HCT116 (cell line): Measurements from ENCODE around the gene ANKRD55. TPM values are rescaled to one million over a fixed set of nuclear protein-coding genes. Genes with fewer than 3 reads are reported as not detected.

ENCODE experiments used
- ATAC-seq: fragments of 200-7000 bp; cut with Tn5 transposase; 2 replicates; pipeline ENCODE4 v1.9.1; 2020; ENCODE audit warnings: mild to moderate bottlenecking, moderate library complexity
- BruUV-seq: library from RNA; stranded (reverse); fragments of 400-500 nt; replicated peaks from 2 replicates; lab custom pipeline; 2021; lab: Mats Ljungman, UMichigan
- CTCF ChIA-PET: fragments of 300-600 bp; sonication (Branson Sonifier 250); formaldehyde crosslinking; loops from one replicate; lab custom pipeline; 2021; ENCODE audit warnings: antibody characterized with exemption; lab: Charles Lee
- POLR2A ChIA-PET: fragments of 300-600, 350-600 bp; sonication (Branson Sonifier 250); formaldehyde crosslinking; loops from one replicate; lab custom pipeline; 2021; ENCODE audit warnings: antibody characterized with exemption; lab: Charles Lee
- RAD21 ChIA-PET, 2 experiments: fragments of 300-600 bp; sonication (Branson Sonifier 250); formaldehyde crosslinking; loops; one replicate each; lab custom pipeline; 2023; ENCODE audit warnings: low total read pairs in 2 of 2; ENCODE audit not compliant: uncharacterized antibody in 2 of 2, unreplicated experiment in 2 of 2, low non-redundant PET in 1 of 2; lab: Charles Lee
- DNase-seq: peaks from one replicate; pipeline ENCODE4 v3.0.0-alpha.2; 2010; ENCODE audit warnings: low read depth, low spot score
- H2AFZ ChIP-seq: fragments of 200-600 bp; shearing (Covaris generic), sonication (generic); 2 replicates; pipeline ENCODE4 v1.6.1; 2017; ENCODE audit warnings: low read depth, mixed run types, mixed read lengths, antibody characterized with exemption, low read length; ENCODE audit not compliant: poor library complexity, severe bottlenecking
- H3K27ac ChIP-seq: 2 replicates; pipeline ENCODE4 v1.5.1; 2012; ENCODE audit warnings: low read depth, low read length
- H3K27me3 ChIP-seq: fragments of 200-600 bp; sonication (generic); 2 replicates; pipeline ENCODE4 v1.6.1; 2016; ENCODE audit warnings: mixed run types, low read length, mixed read lengths; ENCODE audit not compliant: insufficient read depth
- H3K36me3 ChIP-seq, 2 experiments: fragments of 200-500 bp in 1 of 2; fragments of 200-600 bp in 1 of 2; sonication (Bioruptor generic) in 1 of 2; sonication (generic) in 1 of 2; 2 replicates each; pipeline versions ENCODE4 v1.5.1 to v1.6.1; 2014 to 2016; ENCODE audit warnings: low read length in 2 of 2, inconsistent platforms in 1 of 2, mixed read lengths in 1 of 2, mixed run types in 1 of 2; ENCODE audit not compliant: insufficient read depth in 2 of 2, control insufficient read depth in 1 of 2
- H3K4me1 ChIP-seq, 2 experiments: fragments of 200-600 bp in 1 of 2; sonication (generic) in 1 of 2; 2 replicates each; pipeline versions ENCODE4 v1.5.1 to v1.6.1; 2012 to 2017; ENCODE audit warnings: low read length in 2 of 2, inconsistent platforms in 1 of 2, mild to moderate bottlenecking in 1 of 2, mixed read lengths in 1 of 2, mixed run types in 1 of 2, moderate library complexity in 1 of 2; ENCODE audit not compliant: insufficient read depth in 2 of 2, control insufficient read depth in 1 of 2
- H3K4me2 ChIP-seq: fragments of 200-600 bp; sonication (generic); 2 replicates; pipeline ENCODE4 v1.6.1; 2017; ENCODE audit warnings: mixed run types, low read length, mixed read lengths
- H3K4me3 ChIP-seq, 2 experiments: fragments of 200-600 bp in 1 of 2; sonication (generic) in 1 of 2; replicated peaks in 1 of 2; 2 replicates each; pipeline ENCODE4 v1.5.1; 2011 to 2016; ENCODE audit warnings: low read length in 2 of 2, control low read depth in 1 of 2, low read depth in 1 of 2, mild to moderate bottlenecking in 1 of 2, mixed read lengths in 1 of 2, mixed run types in 1 of 2
- H3K79me2 ChIP-seq: fragments of 200-600 bp; sonication (generic); 2 replicates; pipeline ENCODE4 v1.6.1; 2017; ENCODE audit warnings: mild to moderate bottlenecking, mixed run types, low read length, moderate library complexity, mixed read lengths; ENCODE audit not compliant: insufficient read depth
- H3K9ac ChIP-seq: fragments of 200-600 bp; sonication (generic); 2 replicates; pipeline ENCODE4 v1.6.1; 2016; ENCODE audit warnings: low read length, mixed read lengths
- H3K9me2 ChIP-seq: fragments of 200-600 bp; sonication (generic), shearing (Covaris generic); 2 replicates; pipeline ENCODE4 v1.6.1; 2017; ENCODE audit warnings: mixed run types, mild to moderate bottlenecking, moderate library complexity; ENCODE audit not compliant: insufficient read depth
- H3K9me3 ChIP-seq, 2 experiments: fragments of 200-500 bp in 1 of 2; fragments of 200-600 bp in 1 of 2; sonication (Bioruptor generic) in 1 of 2; sonication (generic) in 1 of 2; 2 replicates each; pipeline ENCODE4 v1.6.1; 2014 to 2017; ENCODE audit warnings: low read length in 2 of 2, mixed read lengths in 2 of 2, inconsistent platforms in 1 of 2, low read depth in 1 of 2, mild to moderate bottlenecking in 1 of 2, mixed run types in 1 of 2, moderate library complexity in 1 of 2; ENCODE audit not compliant: control insufficient read depth in 1 of 2, insufficient read depth in 1 of 2
- H4K20me1 ChIP-seq: fragments of 200-600 bp; sonication (generic), shearing (Covaris generic); 2 replicates; pipeline ENCODE4 v1.6.1; 2017; ENCODE audit warnings: mixed run types, mild to moderate bottlenecking, moderate library complexity; ENCODE audit not compliant: insufficient read depth
- CEBPB ChIP-seq: IDR thresholded peaks from 2 replicates; pipeline ENCODE4 v1.6.1; 2012; ENCODE audit warnings: low read depth
- EGR1 ChIP-seq: IDR thresholded peaks from 2 replicates; pipeline ENCODE4 v1.6.1; 2012; ENCODE audit warnings: low read depth
- ELF1 ChIP-seq: IDR thresholded peaks from 2 replicates; pipeline ENCODE4 v1.6.1; 2012; ENCODE audit warnings: low read depth, borderline replicate concordance
- EZH2 ChIP-seq: fragments of 200-600 bp; sonication (generic); IDR thresholded peaks from 2 replicates; pipeline ENCODE4 v1.6.1; 2017; ENCODE audit warnings: antibody characterized with exemption, mixed run types
- EZH2phosphoT487 ChIP-seq: fragments of 200-600 bp; IDR thresholded peaks from 2 replicates; pipeline ENCODE4 v1.6.1; 2018; ENCODE audit warnings: antibody characterized with exemption, borderline replicate concordance
- JUND ChIP-seq: IDR thresholded peaks from 2 replicates; pipeline ENCODE4 v1.6.1; 2012
- MAX ChIP-seq: IDR thresholded peaks from 2 replicates; pipeline ENCODE4 v1.6.1; 2012
- POLR2A ChIP-seq: IDR thresholded peaks from 2 replicates; pipeline ENCODE4 v1.7.0; 2011; ENCODE audit warnings: borderline replicate concordance; ENCODE audit not compliant: insufficient read depth, insufficient read length; ENCODE audit errors: extremely low read depth
- POLR2AphosphoS5 ChIP-seq: IDR thresholded peaks from 2 replicates; pipeline ENCODE4 v1.6.1; 2011; ENCODE audit warnings: mild to moderate bottlenecking, low read depth, low read length, moderate library complexity
- RAD21 ChIP-seq: IDR thresholded peaks from 2 replicates; pipeline ENCODE4 v1.6.1; 2012; ENCODE audit warnings: low read depth, mild to moderate bottlenecking
- REST ChIP-seq: IDR thresholded peaks from 2 replicates; pipeline ENCODE4 v1.6.1; 2012; ENCODE audit warnings: low read depth
- SRF ChIP-seq: IDR thresholded peaks from 2 replicates; pipeline ENCODE4 v1.6.1; 2012; ENCODE audit warnings: low read depth
- TCF7L2 ChIP-seq: IDR thresholded peaks from 2 replicates; pipeline ENCODE4 v1.7.0; 2011; ENCODE audit warnings: borderline replicate concordance, inconsistent platforms; ENCODE audit not compliant: insufficient read depth, insufficient read length; ENCODE audit errors: extremely low read depth
- YY1 ChIP-seq: IDR thresholded peaks from 2 replicates; pipeline ENCODE4 v1.6.1; 2011; ENCODE audit warnings: low read length, low read depth, moderate library complexity, mild to moderate bottlenecking; ENCODE audit not compliant: insufficient replicate concordance; ENCODE audit errors: extremely low read depth
- ZFX ChIP-seq: fragments of 450-650 bp; IDR thresholded peaks from 2 replicates; pipeline ENCODE4 v1.6.1; 2017
- intact Hi-C: fragments of 100-400 bp; cut with micrococcal nuclease; formaldehyde crosslinking; loops from 2 replicates; pipeline ENCODE4 v1.10.0; 2022
- total RNA-seq: library from RNA; stranded (reverse); gene quantifications from one replicate; pipeline ENCODE4 v1.2.1, GENCODE V29; 2021; ENCODE audit not compliant: unreplicated experiment
- TF ChIP-seq, protein P1 (sequence below), 3 experiments: fragments of 200-600 bp in 1 of 3; sonication (generic) in 1 of 3; IDR thresholded peaks in 2 of 3; conservative IDR thresholded peaks in 1 of 3; 2 replicates each; pipeline ENCODE4 v1.5.1; 2012 to 2017; ENCODE audit warnings: low read depth in 2 of 3, low read length in 2 of 3, antibody characterized with exemption in 1 of 3, borderline replicate concordance in 1 of 3, control low read depth in 1 of 3, mild to moderate bottlenecking in 1 of 3, mixed read lengths in 1 of 3, mixed run types in 1 of 3, moderate library complexity in 1 of 3; ENCODE audit not compliant: insufficient read depth in 1 of 3
- TF ChIP-seq, protein P2 (sequence below): IDR thresholded peaks from 2 replicates; pipeline ENCODE4 v1.6.1; 2011; ENCODE audit warnings: mild to moderate bottlenecking, low read length, moderate library complexity; ENCODE audit not compliant: insufficient replicate concordance; ENCODE audit errors: extremely low read depth

ANKRD55 gene
- total RNA-seq, 1 experiment from 2014 or later, result not detected

GRCh38 chr5:56108246-56108645 is 124.9 kb downstream of the ANKRD55 start:
- POLR2A ChIA-PET, result no interaction called here
- no peak overlapping the region for H3K4me2 ChIP-seq
- TF ChIP-seq ZFX, result no peak
- TF ChIP-seq JUND, result no peak
- no peak for TF ChIP-seq MAX
- TF ChIP-seq ELF1, result no peak
- no peak for TF ChIP-seq POLR2A
- no peak for TF ChIP-seq POLR2AphosphoS5
- no peak for TF ChIP-seq YY1
- TF ChIP-seq, protein P1, sequence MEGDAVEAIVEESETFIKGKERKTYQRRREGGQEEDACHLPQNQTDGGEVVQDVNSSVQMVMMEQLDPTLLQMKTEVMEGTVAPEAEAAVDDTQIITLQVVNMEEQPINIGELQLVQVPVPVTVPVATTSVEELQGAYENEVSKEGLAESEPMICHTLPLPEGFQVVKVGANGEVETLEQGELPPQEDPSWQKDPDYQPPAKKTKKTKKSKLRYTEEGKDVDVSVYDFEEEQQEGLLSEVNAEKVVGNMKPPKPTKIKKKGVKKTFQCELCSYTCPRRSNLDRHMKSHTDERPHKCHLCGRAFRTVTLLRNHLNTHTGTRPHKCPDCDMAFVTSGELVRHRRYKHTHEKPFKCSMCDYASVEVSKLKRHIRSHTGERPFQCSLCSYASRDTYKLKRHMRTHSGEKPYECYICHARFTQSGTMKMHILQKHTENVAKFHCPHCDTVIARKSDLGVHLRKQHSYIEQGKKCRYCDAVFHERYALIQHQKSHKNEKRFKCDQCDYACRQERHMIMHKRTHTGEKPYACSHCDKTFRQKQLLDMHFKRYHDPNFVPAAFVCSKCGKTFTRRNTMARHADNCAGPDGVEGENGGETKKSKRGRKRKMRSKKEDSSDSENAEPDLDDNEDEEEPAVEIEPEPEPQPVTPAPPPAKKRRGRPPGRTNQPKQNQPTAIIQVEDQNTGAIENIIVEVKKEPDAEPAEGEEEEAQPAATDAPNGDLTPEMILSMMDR (IDR thresholded peaks at IDR 0.05 in 2 of 3, conservative IDR thresholded peaks at IDR 0.05 in 1 of 3; ENCODE audit: borderline replicate concordance in 1 of 3, insufficient read depth in 1 of 3, low read depth in 2 of 3, low read length in 2 of 3), result no peak
- no peak for TF ChIP-seq EZH2
- TF ChIP-seq EGR1, result no peak
- TF ChIP-seq REST, result no peak
- TF ChIP-seq RAD21, result no peak
- no peak for TF ChIP-seq EZH2phosphoT487
- no peak for TF ChIP-seq SRF
- TF ChIP-seq TCF7L2, result no peak
- TF ChIP-seq CEBPB, result no peak
- TF ChIP-seq, protein P2, sequence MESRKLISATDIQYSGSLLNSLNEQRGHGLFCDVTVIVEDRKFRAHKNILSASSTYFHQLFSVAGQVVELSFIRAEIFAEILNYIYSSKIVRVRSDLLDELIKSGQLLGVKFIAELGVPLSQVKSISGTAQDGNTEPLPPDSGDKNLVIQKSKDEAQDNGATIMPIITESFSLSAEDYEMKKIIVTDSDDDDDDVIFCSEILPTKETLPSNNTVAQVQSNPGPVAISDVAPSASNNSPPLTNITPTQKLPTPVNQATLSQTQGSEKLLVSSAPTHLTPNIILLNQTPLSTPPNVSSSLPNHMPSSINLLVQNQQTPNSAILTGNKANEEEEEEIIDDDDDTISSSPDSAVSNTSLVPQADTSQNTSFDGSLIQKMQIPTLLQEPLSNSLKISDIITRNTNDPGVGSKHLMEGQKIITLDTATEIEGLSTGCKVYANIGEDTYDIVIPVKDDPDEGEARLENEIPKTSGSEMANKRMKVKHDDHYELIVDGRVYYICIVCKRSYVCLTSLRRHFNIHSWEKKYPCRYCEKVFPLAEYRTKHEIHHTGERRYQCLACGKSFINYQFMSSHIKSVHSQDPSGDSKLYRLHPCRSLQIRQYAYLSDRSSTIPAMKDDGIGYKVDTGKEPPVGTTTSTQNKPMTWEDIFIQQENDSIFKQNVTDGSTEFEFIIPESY, result no peak
- no peaks in the 10 kb centered on the region for H3K79me2 ChIP-seq
- ATAC-seq (no peak), DNase-seq (no peak)
- no peaks in the 10 kb centered on the region for H3K36me3 ChIP-seq
- no TSS peak for BruUV-seq
- RAD21 ChIA-PET, result no interaction called here
- no peaks in the 10 kb centered on the region for H3K27me3 ChIP-seq
- no peak overlapping the region for H3K27ac ChIP-seq
- no peaks in the 10 kb centered on the region for H3K4me1 ChIP-seq
- H4K20me1 ChIP-seq, result no peaks in the 10 kb centered on the region
- H3K4me3 ChIP-seq, result no peak overlapping the region
- H3K9ac ChIP-seq, result no peak overlapping the region
- intact Hi-C loops, result no loop called here
- CTCF ChIA-PET, result no interaction called here
- no peaks in the 10 kb centered on the region for H3K9me2 ChIP-seq
- no peaks in the 10 kb centered on the region for H3K9me3 ChIP-seq
- H2AFZ ChIP-seq, result no peak overlapping the region
